Measurements from ENCODE around the gene CYP2A7.
"Not testable (repeated sequence)": the region's sequence is repeated elsewhere in the genome, so short reads cannot be mapped to it uniquely, and the experiment has no call there.

CYP2A7 gene

DNA sequence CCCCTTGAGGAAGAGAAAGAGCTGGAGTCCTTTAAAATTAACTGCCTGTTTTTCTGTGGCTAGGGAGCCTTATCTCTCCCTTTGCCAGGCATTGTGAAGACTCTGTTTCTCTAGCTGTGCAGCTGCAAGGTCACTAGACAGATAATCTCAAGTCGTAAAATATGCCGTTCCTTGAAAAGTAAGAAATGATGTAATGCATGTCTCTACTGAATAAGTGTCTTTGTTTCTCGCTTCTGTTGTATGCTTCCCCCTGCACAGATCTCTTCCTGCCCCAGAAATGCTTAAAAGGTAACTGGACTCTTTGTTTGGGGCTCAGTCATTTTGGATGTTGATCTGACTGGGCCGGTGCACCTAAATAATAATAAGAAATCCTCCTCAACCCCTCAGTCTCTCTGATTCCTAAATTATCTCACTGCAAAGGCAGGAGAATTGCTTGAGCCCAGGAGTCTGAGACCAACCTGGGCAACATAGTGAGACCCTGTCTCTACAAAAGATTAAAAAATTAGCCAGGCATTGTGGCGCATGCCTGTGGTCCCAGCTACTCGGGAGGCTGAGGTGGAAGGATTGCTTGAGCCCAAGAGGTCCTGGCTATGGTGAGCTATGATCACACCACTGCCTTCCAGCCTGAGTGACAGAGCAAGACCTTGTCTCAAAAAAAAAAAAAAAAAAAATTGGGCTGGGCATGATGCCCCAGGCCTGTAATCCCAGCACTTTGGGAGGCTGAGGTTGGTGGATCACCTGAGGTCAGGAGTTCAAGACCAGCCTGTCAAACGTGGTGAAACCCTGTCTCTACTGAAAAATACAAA lies 48.1 kb downstream of the CYP2A7 start:
- DNase-seq = peak; percentile 57 to 79
- peak; percentile 51 for TF ChIP-seq POLR2A (IDR thresholded peaks at IDR 0.05; ENCODE audit: low read length)

DNA sequence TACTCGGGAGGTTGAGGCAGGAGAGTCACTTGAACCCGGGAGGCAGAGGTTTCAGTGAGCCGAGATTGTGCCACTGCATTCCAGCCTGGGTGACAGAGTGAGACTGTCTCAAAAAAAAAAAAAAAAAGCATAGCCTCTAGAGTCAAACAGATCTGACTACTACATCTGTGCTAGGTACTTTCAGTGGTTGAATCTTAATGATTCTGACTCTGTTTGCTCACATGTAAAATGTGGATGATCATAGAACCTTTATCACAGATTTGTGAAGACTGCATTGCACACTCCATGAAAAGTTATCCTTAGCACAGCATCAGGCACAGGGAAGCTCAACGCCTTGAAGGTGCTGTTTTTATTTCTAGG lies 49.6 kb downstream of the CYP2A7 start:
- DNase-seq = not testable (repeated sequence)

DNA sequence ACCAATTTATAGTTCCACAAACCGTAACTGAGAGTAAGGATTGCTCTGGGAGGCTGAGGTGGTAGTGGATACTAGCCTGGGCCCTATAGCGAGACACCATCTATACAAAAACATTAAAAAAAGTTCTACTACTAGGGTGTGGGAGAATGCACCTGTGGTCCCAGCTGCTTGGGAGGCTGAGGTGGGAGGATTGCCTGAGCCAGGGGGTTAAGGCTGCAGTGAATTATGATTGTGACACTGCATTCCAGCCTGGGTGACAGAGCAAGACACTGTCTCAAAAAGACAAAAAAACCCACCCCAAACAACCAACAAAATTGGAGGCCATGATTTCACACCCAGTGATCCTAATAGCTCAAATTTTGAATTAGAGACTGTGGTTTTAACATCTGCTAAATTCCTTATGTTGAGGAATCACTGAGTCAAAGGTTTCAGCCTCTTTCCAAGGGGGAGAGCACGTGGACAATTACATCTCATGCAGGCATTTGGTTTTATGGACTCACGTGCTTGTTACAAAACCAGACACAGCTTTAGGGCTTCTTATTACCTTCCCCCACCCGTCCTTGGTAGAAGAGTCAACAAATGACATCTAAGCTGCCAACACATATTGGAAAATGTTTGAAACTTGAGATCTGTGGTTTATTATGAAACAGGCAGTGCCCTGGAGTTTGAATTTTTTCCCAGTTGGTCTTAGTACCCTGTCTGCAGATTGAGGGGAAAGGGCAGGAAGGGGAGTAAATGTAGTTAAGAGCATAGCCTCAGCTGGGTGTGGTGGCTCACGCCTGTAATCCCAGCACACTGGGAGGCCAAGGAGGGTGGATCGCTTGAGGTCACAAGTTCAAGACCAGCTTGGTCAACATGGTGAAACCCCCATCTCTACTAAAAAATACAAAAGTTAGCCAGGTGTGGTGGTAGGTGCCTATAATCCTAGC lies 50.3 kb downstream of the CYP2A7 start:
- TF ChIP-seq POLR2A (IDR thresholded peaks at IDR 0.05; ENCODE audit: low read length) (no peak), GATA1 (IDR thresholded peaks at IDR 0.05; ENCODE audit: low read depth, low read length) (no peak)
- DNase-seq = no peak

DNA sequence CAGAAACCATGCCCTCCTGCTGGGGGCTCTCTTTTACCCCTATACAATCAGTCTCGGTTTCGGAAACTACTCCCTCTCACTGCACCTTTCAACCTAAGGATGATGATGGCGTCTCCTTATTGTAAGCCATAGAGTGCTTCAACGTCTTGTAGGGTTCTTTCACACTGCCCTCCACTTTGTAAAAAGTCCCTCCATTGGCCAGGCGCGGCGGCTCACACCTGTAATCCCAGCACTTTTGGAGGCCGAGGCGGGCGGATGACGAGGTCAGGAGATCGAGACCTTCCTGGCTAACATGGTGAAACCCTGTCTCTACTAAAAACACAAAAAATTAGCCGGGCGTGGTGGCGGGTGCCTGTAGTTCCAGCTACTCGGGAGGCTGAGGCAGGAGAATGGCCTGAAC lies 51.3 kb downstream of the CYP2A7 start:
- DNase-seq = not testable (repeated sequence)

DNA sequence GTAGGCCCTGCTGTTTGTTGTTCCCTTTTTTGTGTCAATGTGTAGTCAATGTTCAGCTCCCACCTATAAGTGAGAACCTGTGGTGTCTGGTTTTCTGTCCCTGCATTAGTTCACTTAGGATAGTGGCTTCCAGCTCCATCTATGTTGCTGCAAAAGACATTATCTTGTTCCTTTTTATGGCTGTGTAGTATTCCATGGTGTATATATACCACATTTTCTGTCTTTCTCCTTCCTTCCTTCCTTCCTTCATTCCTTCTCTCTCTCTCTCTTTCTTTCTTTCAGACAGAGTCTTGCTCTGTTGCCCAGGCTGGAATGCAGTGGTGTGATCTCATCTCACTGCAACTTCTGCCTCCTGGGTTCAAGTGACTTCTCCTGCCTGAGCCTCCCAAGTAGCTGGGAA lies 52.8 kb downstream of the CYP2A7 start:
- TF ChIP-seq POLR2A (IDR thresholded peaks at IDR 0.05; ENCODE audit: low read length) (no peak), GATA1 (IDR thresholded peaks at IDR 0.05; ENCODE audit: low read depth, low read length) (no peak)
- DNase-seq = no peak

DNA sequence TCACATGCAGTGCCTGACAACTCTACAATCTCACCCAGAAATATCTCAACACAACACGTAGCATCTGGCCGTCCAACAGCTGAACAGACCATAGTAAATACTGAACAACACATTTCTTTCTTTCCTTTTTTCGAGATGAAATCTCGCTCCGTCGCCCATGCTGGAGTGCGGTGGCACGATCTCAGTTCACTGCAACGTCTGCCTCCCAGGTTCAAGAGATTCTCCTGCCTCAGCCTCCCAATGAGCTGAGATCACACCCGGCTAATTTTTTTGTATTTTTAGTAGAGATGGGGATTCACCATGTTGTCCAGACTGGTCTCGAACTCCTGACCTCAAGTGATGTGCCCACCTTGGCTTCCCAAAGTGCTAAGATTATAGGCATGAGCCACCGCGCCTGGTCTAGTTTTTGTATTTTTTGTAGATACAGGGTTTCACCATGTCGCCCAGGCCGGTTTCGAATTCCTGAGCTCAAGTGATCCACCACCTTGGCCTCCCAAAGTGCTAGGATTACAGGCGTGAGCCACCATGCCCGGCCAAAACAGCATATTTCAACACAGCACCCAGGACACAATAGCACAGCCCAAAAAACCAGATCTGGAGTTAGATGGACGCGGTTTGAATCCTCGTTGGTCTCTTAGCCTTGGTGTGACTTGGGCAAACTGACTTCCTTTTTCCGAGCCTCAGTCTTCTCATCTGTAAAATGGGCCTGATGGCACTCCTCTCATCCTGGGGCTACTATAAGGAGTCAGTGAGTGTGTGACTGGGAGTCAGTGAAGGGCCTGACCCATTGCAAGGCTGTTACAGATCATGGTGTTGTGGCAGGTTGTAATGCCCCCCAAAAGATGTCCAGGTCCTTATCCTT lies 54.4 kb downstream of the CYP2A7 start:
- TF ChIP-seq GATA1 (IDR thresholded peaks at IDR 0.05; ENCODE audit: low read depth, low read length) (no peak), POLR2A (IDR thresholded peaks at IDR 0.05; ENCODE audit: low read length) (no peak)
- DNase-seq = no peak

DNA sequence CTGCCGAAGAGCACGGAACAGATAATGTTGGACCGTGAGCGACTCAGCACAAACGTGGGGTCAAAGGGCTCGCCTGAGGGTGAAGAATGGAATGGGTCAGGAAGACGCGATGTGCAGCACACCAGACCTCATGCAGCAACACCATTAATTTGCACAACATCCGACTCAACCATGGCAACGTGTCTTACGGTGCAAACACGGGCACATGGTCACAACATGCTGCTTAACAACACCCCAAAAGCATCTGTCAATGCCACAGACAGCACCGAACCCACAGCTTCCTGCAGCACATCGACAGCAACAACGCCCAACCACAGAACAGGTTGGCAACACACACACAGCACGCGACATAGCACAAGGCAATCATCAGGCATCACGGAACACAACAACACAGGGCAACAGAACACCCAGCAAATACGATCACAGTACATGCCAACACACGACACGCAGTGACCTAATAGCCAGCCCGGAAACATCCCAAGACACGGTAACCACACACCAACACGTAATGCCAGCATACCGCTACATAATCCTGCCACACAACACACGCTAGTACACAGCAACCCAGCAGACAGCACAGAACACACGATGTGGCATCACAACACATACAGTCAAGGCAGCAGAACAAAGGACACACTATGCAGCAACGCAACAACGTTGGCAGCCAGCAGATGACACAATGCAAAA lies 55.2 kb downstream of the CYP2A7 start:
- peak; percentile 37 to 62 for DNase-seq

DNA sequence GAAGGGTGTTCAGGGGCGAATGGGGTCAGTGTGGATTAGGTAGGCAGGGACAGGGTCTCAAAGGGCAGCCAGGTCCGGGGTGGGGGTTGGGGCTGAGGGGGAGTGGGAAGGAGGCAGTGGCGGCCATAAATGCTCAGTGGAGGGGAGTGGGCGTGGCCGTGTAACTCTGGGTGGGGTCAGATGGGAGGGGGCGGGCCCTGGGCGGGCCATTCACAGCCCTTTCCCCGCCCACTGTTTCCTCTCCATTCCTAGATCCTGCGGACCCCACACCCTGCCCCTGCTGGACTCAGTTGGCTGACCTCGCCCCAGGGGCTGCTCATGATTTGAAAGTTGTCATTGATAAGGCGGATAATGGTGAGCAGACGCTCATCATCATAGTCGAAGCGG lies 55.7 kb downstream of the CYP2A7 start:
- DNase-seq = not testable (repeated sequence)

DNA sequence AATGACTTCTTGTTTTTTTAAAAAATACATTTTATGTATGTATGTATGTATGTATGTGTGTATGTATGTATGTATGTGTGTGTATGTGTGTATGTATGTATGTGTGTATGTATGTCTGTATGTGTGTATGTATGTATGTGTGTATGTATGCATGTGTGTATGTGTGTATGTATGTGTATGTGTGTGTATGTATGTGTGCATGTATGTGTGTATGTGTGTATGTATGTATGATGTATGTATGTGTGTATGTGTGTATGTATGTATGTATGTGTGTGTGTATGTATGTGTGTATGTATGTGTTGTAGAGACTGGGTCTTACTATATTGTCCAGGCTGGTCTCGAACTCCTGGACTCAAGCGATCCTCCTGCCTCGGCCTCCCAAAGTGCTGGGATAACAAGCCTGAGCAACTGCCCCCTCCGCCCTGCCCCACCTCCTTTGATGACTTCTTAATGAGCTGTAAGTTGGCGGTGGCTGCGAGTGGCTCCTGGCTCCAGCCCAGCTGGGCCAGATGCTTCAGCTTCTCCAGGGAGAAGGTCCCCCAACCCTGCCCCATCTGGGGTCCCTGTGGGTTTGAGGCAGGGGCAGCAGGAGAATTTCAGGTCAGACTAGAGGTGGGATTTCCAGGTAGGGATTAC lies 56.5 kb downstream of the CYP2A7 start:
- not testable (repeated sequence) for DNase-seq
